OCI-LY1 (cell line): ENCODE measurements around the gene PLAGL2.
A peak's percentile ranks its signal among the peaks of the same experiment; 100 is the strongest.

Source experiments
- H2AFZ ChIP-seq: fragments of 200-600 bp; sonication (generic), shearing (Covaris generic); 2 replicates; pipeline ENCODE4 v1.6.0; 2014; ENCODE audit warnings: antibody characterized with exemption, mild to moderate bottlenecking, low read length
- H3F3A ChIP-seq: fragments of 200-600 bp; sonication (generic), shearing (Covaris generic); 2 replicates; pipeline ENCODE4 v1.6.0; 2014; ENCODE audit warnings: mild to moderate bottlenecking, antibody characterized with exemption, low read length, moderate library complexity; ENCODE audit not compliant: insufficient read depth
- H3K27ac ChIP-seq: fragments of 200-600 bp; sonication (generic); 2 replicates; pipeline ENCODE4 v1.5.1; 2014; ENCODE audit warnings: low read length, mixed run types, mild to moderate bottlenecking, low read depth; ENCODE audit not compliant: poor library complexity, severe bottlenecking
- H3K27me3 ChIP-seq: fragments of 200-600 bp; sonication (generic); 2 replicates; pipeline ENCODE4 v1.6.0; 2014; ENCODE audit warnings: antibody characterized with exemption, mild to moderate bottlenecking, low read length, moderate library complexity; ENCODE audit not compliant: insufficient read depth
- H3K36me3 ChIP-seq: fragments of 200-600 bp; sonication (generic); 2 replicates; pipeline ENCODE4 v1.6.1; 2014; ENCODE audit warnings: mild to moderate bottlenecking, antibody characterized with exemption, low read length, moderate library complexity, mixed read lengths; ENCODE audit not compliant: insufficient read depth
- H3K4me1 ChIP-seq: fragments of 200-600 bp; sonication (generic); 2 replicates; pipeline ENCODE4 v1.5.1; 2014; ENCODE audit warnings: mild to moderate bottlenecking, low read length, moderate library complexity; ENCODE audit not compliant: insufficient read depth, severe bottlenecking
- H3K4me2 ChIP-seq: fragments of 200-600 bp; sonication (generic), shearing (Covaris generic); 2 replicates; pipeline ENCODE4 v1.6.1; 2014; ENCODE audit warnings: low read length
- H3K4me3 ChIP-seq: fragments of 200-600 bp; sonication (generic); 2 replicates; pipeline ENCODE4 v1.5.1; 2014; ENCODE audit warnings: low read length, low read depth, mild to moderate bottlenecking, mixed read lengths; ENCODE audit not compliant: poor library complexity, severe bottlenecking
- H3K79me2 ChIP-seq: fragments of 200-600 bp; shearing (Covaris generic); 2 replicates; pipeline ENCODE4 v1.6.1; 2016; ENCODE audit warnings: mixed run types, low read length, mixed read lengths; ENCODE audit not compliant: insufficient read depth
- H3K9ac ChIP-seq: fragments of 200-600 bp; sonication (generic), shearing (Covaris generic); 2 replicates; pipeline ENCODE4 v1.6.1; 2014; ENCODE audit warnings: mild to moderate bottlenecking, low read length, mixed read lengths
- H3K9me2 ChIP-seq: fragments of 200-600 bp; sonication (generic), shearing (Covaris generic); 2 replicates; pipeline ENCODE4 v1.6.1; 2014; ENCODE audit warnings: low read depth, mild to moderate bottlenecking, low read length, mixed read lengths
- H3K9me3 ChIP-seq: fragments of 200-600 bp; shearing (Covaris generic); 2 replicates; pipeline ENCODE4 v1.6.1; 2014; ENCODE audit warnings: low read length, mixed read lengths
- H4K20me1 ChIP-seq: fragments of 200-600 bp; sonication (generic), shearing (Covaris generic); 2 replicates; pipeline ENCODE4 v1.6.0; 2016; ENCODE audit warnings: mild to moderate bottlenecking, low read length; ENCODE audit not compliant: insufficient read depth
- CTCF ChIP-seq: fragments of 200-600 bp; sonication (generic), shearing (Covaris generic); IDR thresholded peaks from 2 replicates; pipeline ENCODE4 v1.5.1; 2017; ENCODE audit warnings: mild to moderate bottlenecking, antibody characterized with exemption, low read length, moderate library complexity, mixed read lengths
- EZH2 ChIP-seq: fragments of 200-600 bp; sonication (generic), shearing (Covaris generic); IDR thresholded peaks from 2 replicates; pipeline ENCODE4 v1.8.0; 2017; ENCODE audit warnings: borderline replicate concordance, mixed run types, mild to moderate bottlenecking, antibody characterized with exemption, low read length, moderate library complexity, mixed read lengths

Gene PLAGL2

GRCh38 chr20:32205843-32206759 is 1.4 kb downstream of the PLAGL2 start:
- H4K20me1 ChIP-seq = 0 out of 2 replicates have a peak, but pooled peaks cover 3% of the 10 kb centered on the region
- H3K9ac ChIP-seq = peak overlapping the region; percentile 100
- no peaks in the 10 kb centered on the region for H3F3A ChIP-seq
- H3K9me3 ChIP-seq = no peaks in the 10 kb centered on the region
- H3K4me2 ChIP-seq = peak overlapping the region; percentile 88
- no peaks in the 10 kb centered on the region for H3K27me3 ChIP-seq
- H2AFZ ChIP-seq = no peak overlapping the region
- peaks cover 64% of the 10 kb centered on the region for H3K79me2 ChIP-seq
- peaks cover 47% of the 10 kb centered on the region for H3K4me1 ChIP-seq
- H3K36me3 ChIP-seq = peaks cover 48% of the 10 kb centered on the region
- no peaks in the 10 kb centered on the region for H3K9me2 ChIP-seq
- TF ChIP-seq EZH2 (no peak), CTCF (no peak)
- H3K4me3 ChIP-seq = peak overlapping the region; percentile 100
- peak overlapping the region; percentile 36 for H3K27ac ChIP-seq

GRCh38 chr20:32205110-32205842 is 2.3 kb downstream of the PLAGL2 start:
- H3K9me2 ChIP-seq = no peaks in the 10 kb centered on the region

More at GRCh38 chr20:32205110-32205842, 2.3 kb downstream of the PLAGL2 start:
- Histone ChIP-seq H2AFZ (no peak overlapping the region), H3K4me3 (peak overlapping the region; percentile 100), H3K9ac (peak overlapping the region; percentile 100; the same call in 1 of the 2 replicates), H3K9me3 (no peaks in the 10 kb centered on the region), H3K4me1 (peaks cover 47% of the 10 kb centered on the region), H3K4me2 (peak overlapping the region; percentile 88), H4K20me1 (0 out of 2 replicates have a peak, but pooled peaks cover 3% of the 10 kb centered on the region), H3K36me3 (peaks cover 48% of the 10 kb centered on the region), H3K27me3 (no peaks in the 10 kb centered on the region), H3K79me2 (peaks cover 64% of the 10 kb centered on the region), H3F3A (no peaks in the 10 kb centered on the region), H3K27ac (peak overlapping the region; percentile 27)
- TF ChIP-seq CTCF (no peak), EZH2 (no peak)
